ENCODE results near the gene GPC5. TPM values are rescaled to one million over a fixed set of nuclear protein-coding genes. Genes with fewer than 3 reads are reported as not detected.
"Not testable (repeated sequence)": the region's sequence is repeated elsewhere in the genome, so short reads cannot be mapped to it uniquely, and the experiment has no call there.

Gene GPC5
- total RNA-seq, 1 experiment from 2014 or later, result 0.15 TPM

DNA sequence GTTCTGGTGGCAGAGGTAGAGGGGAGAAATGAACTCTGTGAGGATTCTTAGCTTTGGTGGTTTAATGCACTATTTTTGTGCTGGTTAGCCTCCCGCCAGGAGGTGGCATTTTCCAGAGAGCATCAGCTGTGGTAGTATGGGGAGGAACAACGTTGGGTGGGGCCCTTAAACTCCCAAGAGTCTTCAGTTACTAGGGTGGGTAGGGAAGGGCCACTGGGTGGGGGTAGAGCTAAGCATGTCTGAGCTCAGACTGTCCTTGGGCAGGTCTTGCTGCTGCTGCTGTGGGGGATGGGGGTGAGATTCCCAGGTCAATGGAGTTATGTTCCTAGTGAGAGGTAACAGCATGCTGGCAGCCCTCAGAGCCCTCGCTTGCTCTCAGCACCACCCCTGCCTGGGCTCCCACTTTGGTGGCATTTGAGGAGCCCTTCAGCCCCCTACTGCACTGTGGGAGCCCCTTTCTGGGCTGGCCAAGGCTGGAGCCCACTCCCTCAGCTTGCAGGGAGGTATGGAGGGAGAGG, 897.8 kb downstream of the GPC5 start:
- peaks cover 14 to 22% of the 10 kb centered on the region in 2 experiments; a peak in 4 of 5 replicates for H3K9me3 Mint-ChIP-seq
- not testable (repeated sequence) for H3K79me1 ChIP-seq (ENCODE audit: insufficient read depth, low read depth, low read length, poor library complexity, severe bottlenecking); H2BK20ac ChIP-seq (ENCODE audit: low read depth, low read length, poor library complexity, severe bottlenecking); H3K27ac Mint-ChIP-seq; H4K8ac ChIP-seq (replicated peaks; ENCODE audit: insufficient read length, low read depth, low read length); H3K27me3 ChIP-seq (ENCODE audit: insufficient read depth, low read length); H2AK5ac ChIP-seq (ENCODE audit: insufficient read length, low read length); H3K79me2 ChIP-seq (ENCODE audit: insufficient read depth, low read length); H2BK12ac ChIP-seq (ENCODE audit: insufficient read length, low read depth, low read length); H3K4me1 ChIP-seq (ENCODE audit: insufficient read depth, low read length); H3K36me3 Mint-ChIP-seq (ENCODE audit: insufficient read depth in 1 of 3, low read depth in 3 of 3); H3K4me2 ChIP-seq (ENCODE audit: insufficient read depth, insufficient read length, low read length); H3K9ac ChIP-seq (ENCODE audit: extremely low read depth, insufficient read length, low read length); H3T11ph ChIP-seq (ENCODE audit: low read length); H3K56ac ChIP-seq (ENCODE audit: insufficient read length, low read depth, low read length); H3K18ac ChIP-seq (ENCODE audit: insufficient read length, low read depth, low read length); H2BK15ac ChIP-seq (ENCODE audit: low read depth, low read length); H4K5ac ChIP-seq (ENCODE audit: insufficient read length, low read depth, low read length); H3K14ac ChIP-seq (ENCODE audit: insufficient read depth, low read length); H3K9me3 ChIP-seq (ENCODE audit: control insufficient read depth, low read depth, low read length); H3K27me3 Mint-ChIP-seq (ENCODE audit: low read depth); H3K4ac ChIP-seq (ENCODE audit: low read depth, low read length); H3K23ac ChIP-seq (ENCODE audit: insufficient read length, low read depth, low read length); H3K27ac ChIP-seq (ENCODE audit: insufficient read length, low read depth, low read length); H2AFZ ChIP-seq (ENCODE audit: low read length); H3K4me3 Mint-ChIP-seq; H4K20me1 ChIP-seq (ENCODE audit: control insufficient read depth, insufficient read depth, insufficient read length); H2BK5ac ChIP-seq (ENCODE audit: insufficient read length, low read length); H3K23me2 ChIP-seq (ENCODE audit: insufficient read length, low read depth, low read length, poor library complexity, severe bottlenecking); H4K91ac ChIP-seq (ENCODE audit: insufficient read length, low read depth, low read length); H2BK120ac ChIP-seq (ENCODE audit: low read depth, low read length, poor library complexity, severe bottlenecking)
- DNase-seq, result peak; percentile 34
- peaks cover 13 to 14% of the 10 kb centered on the region in 2 experiments for H3K4me1 Mint-ChIP-seq
- WGBS (ENCODE audit: extremely low coverage, insufficient read length, low lambda C conversion rate), result no CpG with 5 or more reads among the region's 3 CpGs

All from H9 (cell line).